Testis (tissue), 3 donors: ENCODE measurements around the gene MATN1. TPM values are rescaled to one million over a fixed set of nuclear protein-coding genes. Genes with fewer than 3 reads are reported as not detected.
"Not testable (repeated sequence)": the region's sequence is repeated elsewhere in the genome, so short reads cannot be mapped to it uniquely, and the experiment has no call there.

Experiments used
- DNase-seq: peaks from one replicate; pipeline ENCODE4 v3.0.0-alpha.2; 2019
- H3K27ac ChIP-seq, 2 donors: fragments of 200-600 bp; sonication (generic); one replicate each; pipeline ENCODE4 v1.5.1; 2019
- H3K27me3 ChIP-seq: fragments of 200-600 bp; sonication (generic); one replicate; pipeline ENCODE4 v1.5.1; 2019
- H3K36me3 ChIP-seq: fragments of 200-600 bp; sonication (generic); one replicate; pipeline ENCODE4 v1.5.1; 2017; ENCODE audit warnings: low read depth; ENCODE audit errors: missing control alignments
- H3K4me1 ChIP-seq: fragments of 200-600 bp; sonication (generic); one replicate; pipeline ENCODE4 v1.5.1; 2019
- H3K4me3 ChIP-seq, 2 donors: fragments of 200-600 bp; sonication (generic); one replicate each; pipeline ENCODE4 v1.5.1; 2017 to 2019
- H3K9me3 ChIP-seq: fragments of 200-600 bp; sonication (generic); one replicate; pipeline ENCODE4 v1.5.1; 2017
- POLR2A ChIP-seq: fragments of 450-650 bp; IDR thresholded peaks from one replicate; pipeline ENCODE4 v1.6.1; 2017; ENCODE audit warnings: antibody characterized with exemption, mild to moderate bottlenecking, moderate library complexity
- WGBS, 2 donors: methylation state at CpG; one replicate each; pipeline ENCODE4 v1.1.5; 2018; 5-methylcytosine and 5-hydroxymethylcytosine counted together
- intact Hi-C: fragments of 100-400 bp; cut with DNase I; formaldehyde crosslinking; loops from one replicate; pipeline ENCODE4 v1.15.1; 2023; ENCODE audit warnings: low total_unique reads
- polyA plus RNA-seq: library from polyadenylated mRNA; stranded (reverse); fragments of 350-450 nt; fragmentation: Illumina TruSeq; extraction: RNeasy Lipid Tissue Mini Kit (QIAGEN cat#74804); gene quantifications from one replicate; pipeline ENCODE4 v1.2.3, GENCODE V29; 2014; ENCODE audit warnings: low read depth, low replicate concordance; ENCODE audit not compliant: insufficient read depth
- total RNA-seq, 2 donors: library from RNA; depleted of rRNA; stranded (reverse); fragments of >200 nt; gene quantifications; one replicate each; pipeline ENCODE4 v1.2.3, GENCODE V29; 2016
- TF ChIP-seq, protein P1 (sequence below), 3 experiments: fragments of 450-650 bp in 2 of 3; fragments of 200-600 bp in 1 of 3; sonication (generic) in 1 of 3; IDR thresholded peaks; one replicate each; pipeline ENCODE4 v1.5.1; 2016 to 2019; ENCODE audit warnings: antibody characterized with exemption in 3 of 3, mild to moderate bottlenecking in 2 of 3, moderate library complexity in 1 of 3

Gene MATN1
- total and polyA plus RNA-seq, 3 donors from 2014 or later = 0.32 to 0.62 (median 0.55) TPM

- no peaks in the 10 kb centered on the region for H3K4me1 ChIP-seq
- DNase-seq = no peak
- 84 to 88% methylated on average over 9 of the region's 9 CpGs for WGBS, 2 donors
- H3K4me3 ChIP-seq = no peak overlapping the region
- no peaks in the 10 kb centered on the region for H3K9me3 ChIP-seq
- intact Hi-C loops = no loop called here
- H3K36me3 ChIP-seq = no peaks in the 10 kb centered on the region
- H3K27me3 ChIP-seq = no peaks in the 10 kb centered on the region
- no peak overlapping the region for H3K27ac ChIP-seq
- TF ChIP-seq, protein P1, sequence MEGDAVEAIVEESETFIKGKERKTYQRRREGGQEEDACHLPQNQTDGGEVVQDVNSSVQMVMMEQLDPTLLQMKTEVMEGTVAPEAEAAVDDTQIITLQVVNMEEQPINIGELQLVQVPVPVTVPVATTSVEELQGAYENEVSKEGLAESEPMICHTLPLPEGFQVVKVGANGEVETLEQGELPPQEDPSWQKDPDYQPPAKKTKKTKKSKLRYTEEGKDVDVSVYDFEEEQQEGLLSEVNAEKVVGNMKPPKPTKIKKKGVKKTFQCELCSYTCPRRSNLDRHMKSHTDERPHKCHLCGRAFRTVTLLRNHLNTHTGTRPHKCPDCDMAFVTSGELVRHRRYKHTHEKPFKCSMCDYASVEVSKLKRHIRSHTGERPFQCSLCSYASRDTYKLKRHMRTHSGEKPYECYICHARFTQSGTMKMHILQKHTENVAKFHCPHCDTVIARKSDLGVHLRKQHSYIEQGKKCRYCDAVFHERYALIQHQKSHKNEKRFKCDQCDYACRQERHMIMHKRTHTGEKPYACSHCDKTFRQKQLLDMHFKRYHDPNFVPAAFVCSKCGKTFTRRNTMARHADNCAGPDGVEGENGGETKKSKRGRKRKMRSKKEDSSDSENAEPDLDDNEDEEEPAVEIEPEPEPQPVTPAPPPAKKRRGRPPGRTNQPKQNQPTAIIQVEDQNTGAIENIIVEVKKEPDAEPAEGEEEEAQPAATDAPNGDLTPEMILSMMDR (IDR thresholded peaks at IDR 0.05) = no peak
- TF ChIP-seq POLR2A = no peak
These were observed 44.9 kb upstream of the MATN1 start for GRCh38 chr1:30768159-30768829.

DNA sequence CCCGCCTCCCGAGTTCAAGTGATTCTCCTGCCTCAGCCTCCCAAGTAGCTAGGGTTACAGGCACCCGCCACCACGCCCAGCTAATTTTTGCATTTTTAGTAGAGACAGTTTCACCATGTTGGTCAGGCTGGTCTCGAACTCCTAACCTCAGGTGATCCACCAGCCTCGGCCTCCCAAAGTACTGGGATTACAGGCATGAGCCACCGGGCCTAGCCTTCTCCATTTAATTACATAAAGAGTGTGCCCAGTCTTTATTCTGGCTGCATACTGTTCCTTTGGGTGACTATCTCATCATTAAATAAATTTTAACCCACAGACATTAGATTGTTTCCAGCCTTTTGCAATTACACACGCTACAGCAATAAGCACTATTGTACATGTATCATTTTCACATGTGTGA, 43.6 kb upstream of the MATN1 start:
- WGBS, 2 donors = 95% methylated on average over 8 of the region's 8 CpGs

DNA sequence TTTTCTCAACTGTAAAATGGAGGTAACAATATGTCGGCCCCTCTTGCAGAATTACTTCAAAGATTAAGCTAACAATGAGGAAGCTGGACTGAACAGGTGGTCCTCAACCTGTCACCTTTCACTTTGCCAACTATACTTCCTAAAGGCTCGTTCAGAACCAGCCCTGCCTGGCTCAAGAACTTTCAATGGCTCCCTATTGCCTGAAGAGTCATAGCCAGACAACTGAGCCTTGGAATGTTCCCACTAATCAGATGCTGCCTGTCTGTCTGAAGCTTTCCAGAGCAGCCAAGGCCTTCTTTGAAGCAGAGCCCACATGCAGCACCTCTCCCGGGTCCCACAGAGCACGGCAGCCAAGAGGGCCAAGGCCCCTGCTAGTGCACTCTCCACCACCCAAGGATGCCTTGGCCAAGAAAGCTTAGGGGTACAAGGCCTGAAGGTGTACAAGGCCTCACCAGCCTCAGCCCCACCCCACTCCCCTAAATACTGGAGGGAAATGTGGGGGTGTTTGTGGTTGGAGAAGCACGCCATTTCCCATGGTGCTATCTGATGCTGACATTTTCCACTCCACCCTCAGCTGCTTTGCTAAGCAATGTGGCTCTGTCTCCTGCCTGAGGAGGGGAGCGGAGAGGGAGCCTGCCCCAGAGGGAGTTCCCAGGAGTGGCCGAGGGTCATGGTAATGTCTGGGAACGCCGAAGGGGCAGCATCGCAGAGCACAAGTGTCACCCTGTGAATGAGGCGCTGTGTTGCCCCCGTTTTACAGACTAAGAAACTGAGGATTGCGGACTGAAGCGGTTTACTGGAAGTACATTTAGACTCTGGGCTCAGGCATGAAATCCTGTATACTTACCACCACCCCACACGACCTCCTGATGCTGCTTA, 42.4 kb upstream of the MATN1 start:
- H3K9me3 ChIP-seq = no peaks in the 10 kb centered on the region
- H3K4me1 ChIP-seq = peaks cover 10% of the 10 kb centered on the region
- H3K4me3 ChIP-seq = no peak overlapping the region
- no peak overlapping the region for H3K27ac ChIP-seq
- WGBS, 2 donors = 90 to 91% methylated on average over 12 to 15 of the region's 15 CpGs
- intact Hi-C loops = no loop called here
- H3K27me3 ChIP-seq = no peaks in the 10 kb centered on the region
- H3K36me3 ChIP-seq = no peaks in the 10 kb centered on the region
- no peak for TF ChIP-seq POLR2A
- TF ChIP-seq, protein P1 (IDR thresholded peaks at IDR 0.05) = no peak
- no peak for DNase-seq

More for the DNA sequence above, 43.6 kb upstream of the MATN1 start:
- H3K27ac ChIP-seq, H3K36me3 ChIP-seq, intact Hi-C loops, H3K9me3 ChIP-seq, DNase-seq, H3K4me1 ChIP-seq, H3K4me3 ChIP-seq, H3K27me3 ChIP-seq: not testable (repeated sequence)

- Histone ChIP-seq H3K4me3 (no peak overlapping the region), H3K27ac (no peak overlapping the region), H3K36me3 (no peaks in the 10 kb centered on the region), H3K9me3 (no peaks in the 10 kb centered on the region), H3K4me1 (peaks cover 10% of the 10 kb centered on the region), H3K27me3 (no peaks in the 10 kb centered on the region)
- TF ChIP-seq, protein P1 (IDR thresholded peaks at IDR 0.05) = no peak
- no peak for TF ChIP-seq POLR2A
- no peak for DNase-seq
- 91 to 93% methylated on average over 8 to 18 of the region's 18 CpGs for WGBS, 2 donors
- intact Hi-C loops = no loop called here
These were observed 41.7 kb upstream of the MATN1 start for GRCh38 chr1:30764939-30765555.

DNA sequence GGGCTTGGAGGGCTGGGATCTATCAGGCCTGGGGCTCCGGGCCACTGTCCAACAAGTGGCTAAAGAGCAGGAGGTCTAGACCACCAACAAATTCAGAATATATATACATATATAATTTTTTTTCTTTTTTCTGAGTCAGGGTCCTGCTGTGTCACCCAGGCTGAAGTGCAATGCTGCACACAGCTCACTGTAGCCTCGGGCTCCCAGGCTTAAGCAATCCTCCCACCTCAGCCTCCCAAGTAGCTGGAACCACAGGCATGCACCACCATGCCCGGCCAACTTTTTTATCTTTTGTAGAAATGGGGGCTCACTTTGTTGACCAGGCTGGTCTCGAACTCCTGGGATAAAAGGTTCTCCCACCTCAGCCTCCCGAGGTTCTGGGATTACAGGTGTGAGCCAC, 41.0 kb upstream of the MATN1 start:
- no peaks in the 10 kb centered on the region for H3K27me3 ChIP-seq
- intact Hi-C loops = no loop called here
- TF ChIP-seq, protein P1 (IDR thresholded peaks at IDR 0.05) = no peak
- no peak for TF ChIP-seq POLR2A
- no peak for DNase-seq
- no peak overlapping the region for H3K4me3 ChIP-seq
- no peak overlapping the region for H3K27ac ChIP-seq
- H3K4me1 ChIP-seq = peaks cover 10% of the 10 kb centered on the region
- H3K9me3 ChIP-seq = no peaks in the 10 kb centered on the region
- WGBS, 2 donors = 89 to 93% methylated on average over 5 of the region's 5 CpGs
- H3K36me3 ChIP-seq = no peaks in the 10 kb centered on the region
